Neural crest cell (in vitro differentiated cells): ENCODE measurements around the gene SUSD5. TPM values are rescaled to one million over a fixed set of nuclear protein-coding genes. Genes with fewer than 3 reads are reported as not detected.

Source experiments
- DNase-seq: peaks from one replicate; pipeline ENCODE4 v3.0.0; 2021; ENCODE audit warnings: low read depth, mixed read lengths, low spot score
- H3K27ac Mint-ChIP-seq: one replicate; pipeline ENCODE4 v1.8.0; 2021; ENCODE audit warnings: mild to moderate bottlenecking, mixed read lengths; ENCODE audit not compliant: unreplicated experiment
- H3K27me3 Mint-ChIP-seq: 2 replicates; pipeline ENCODE4 v1.8.0; 2021; ENCODE audit warnings: low read depth, mild to moderate bottlenecking, mixed read lengths
- H3K36me3 Mint-ChIP-seq: 2 replicates; pipeline ENCODE4 v1.8.0; 2021; ENCODE audit warnings: low read depth, mild to moderate bottlenecking, mixed read lengths
- H3K4me1 Mint-ChIP-seq: 2 replicates; pipeline ENCODE4 v1.8.0; 2021; ENCODE audit warnings: mixed read lengths
- H3K4me3 Mint-ChIP-seq: one replicate; pipeline ENCODE4 v1.8.0; 2021; ENCODE audit warnings: mild to moderate bottlenecking, mixed read lengths
- H3K9me3 Mint-ChIP-seq: 2 replicates; pipeline ENCODE4 v1.8.0; 2021; ENCODE audit warnings: mixed read lengths
- total RNA-seq: library from RNA; stranded (reverse); gene quantifications from 2 replicates; pipeline ENCODE4 v1.2.1, GENCODE V29; 2021
- TF ChIP-seq, protein P1 (sequence below): fragments of 200-600 bp; sonication (generic); conservative IDR thresholded peaks from 2 replicates; pipeline ENCODE4 v1.5.0; 2021; ENCODE audit warnings: antibody characterized with exemption, mild to moderate bottlenecking

Gene SUSD5
- total RNA-seq, 1 donor from 2014 or later: 2.1 TPM

DNA sequence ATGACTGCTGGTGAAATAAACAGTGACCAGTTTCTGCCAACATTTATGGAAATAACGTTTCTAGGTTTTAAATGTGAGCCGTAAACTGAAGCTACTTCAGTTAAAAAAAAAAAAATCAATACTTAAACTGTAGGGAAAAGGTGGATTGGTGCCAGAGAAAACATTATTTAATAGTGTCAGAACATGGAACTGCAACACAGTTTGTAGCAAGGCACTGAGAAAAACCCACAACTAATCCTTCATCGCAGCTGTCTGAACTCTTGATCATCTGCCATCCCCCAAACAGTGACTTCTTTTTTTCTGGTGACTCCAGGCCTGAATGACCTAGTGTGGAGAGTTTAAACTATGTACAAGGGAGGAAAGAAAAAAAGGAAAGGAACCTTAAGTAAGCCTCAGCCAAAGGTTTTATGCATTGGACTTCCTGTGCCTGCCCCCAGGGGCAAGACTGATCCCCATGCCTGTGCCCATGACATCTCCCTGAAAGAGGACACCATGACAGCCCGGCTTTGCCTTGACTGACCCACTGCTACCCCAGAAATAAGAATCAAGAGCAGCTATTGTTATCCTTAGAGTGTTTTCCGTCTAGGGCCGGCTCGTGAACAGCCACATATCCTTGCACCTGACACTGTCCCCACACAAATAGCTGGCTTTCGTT is 71.7 kb downstream of the SUSD5 start:
- no peak overlapping the region for H3K4me3 Mint-ChIP-seq
- H3K27me3 Mint-ChIP-seq: no peaks in the 10 kb centered on the region
- peaks cover 33% of the 10 kb centered on the region for H3K36me3 Mint-ChIP-seq
- TF ChIP-seq, protein P1, sequence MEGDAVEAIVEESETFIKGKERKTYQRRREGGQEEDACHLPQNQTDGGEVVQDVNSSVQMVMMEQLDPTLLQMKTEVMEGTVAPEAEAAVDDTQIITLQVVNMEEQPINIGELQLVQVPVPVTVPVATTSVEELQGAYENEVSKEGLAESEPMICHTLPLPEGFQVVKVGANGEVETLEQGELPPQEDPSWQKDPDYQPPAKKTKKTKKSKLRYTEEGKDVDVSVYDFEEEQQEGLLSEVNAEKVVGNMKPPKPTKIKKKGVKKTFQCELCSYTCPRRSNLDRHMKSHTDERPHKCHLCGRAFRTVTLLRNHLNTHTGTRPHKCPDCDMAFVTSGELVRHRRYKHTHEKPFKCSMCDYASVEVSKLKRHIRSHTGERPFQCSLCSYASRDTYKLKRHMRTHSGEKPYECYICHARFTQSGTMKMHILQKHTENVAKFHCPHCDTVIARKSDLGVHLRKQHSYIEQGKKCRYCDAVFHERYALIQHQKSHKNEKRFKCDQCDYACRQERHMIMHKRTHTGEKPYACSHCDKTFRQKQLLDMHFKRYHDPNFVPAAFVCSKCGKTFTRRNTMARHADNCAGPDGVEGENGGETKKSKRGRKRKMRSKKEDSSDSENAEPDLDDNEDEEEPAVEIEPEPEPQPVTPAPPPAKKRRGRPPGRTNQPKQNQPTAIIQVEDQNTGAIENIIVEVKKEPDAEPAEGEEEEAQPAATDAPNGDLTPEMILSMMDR: no peak
- peaks cover 14% of the 10 kb centered on the region for H3K4me1 Mint-ChIP-seq
- H3K27ac Mint-ChIP-seq: no peak overlapping the region
- no peak for DNase-seq
- no peaks in the 10 kb centered on the region for H3K9me3 Mint-ChIP-seq

- H3K4me1 Mint-ChIP-seq: peaks cover 14% of the 10 kb centered on the region
- no peaks in the 10 kb centered on the region for H3K27me3 Mint-ChIP-seq
- H3K36me3 Mint-ChIP-seq: peaks cover 40% of the 10 kb centered on the region
- no peak overlapping the region for H3K27ac Mint-ChIP-seq
- DNase-seq: no peak
- TF ChIP-seq, protein P1: no peak
- H3K4me3 Mint-ChIP-seq: no peak overlapping the region
- H3K9me3 Mint-ChIP-seq: no peaks in the 10 kb centered on the region
Measured at GRCh38 chr3:33145901-33146580, 72.6 kb downstream of the SUSD5 start.

DNA sequence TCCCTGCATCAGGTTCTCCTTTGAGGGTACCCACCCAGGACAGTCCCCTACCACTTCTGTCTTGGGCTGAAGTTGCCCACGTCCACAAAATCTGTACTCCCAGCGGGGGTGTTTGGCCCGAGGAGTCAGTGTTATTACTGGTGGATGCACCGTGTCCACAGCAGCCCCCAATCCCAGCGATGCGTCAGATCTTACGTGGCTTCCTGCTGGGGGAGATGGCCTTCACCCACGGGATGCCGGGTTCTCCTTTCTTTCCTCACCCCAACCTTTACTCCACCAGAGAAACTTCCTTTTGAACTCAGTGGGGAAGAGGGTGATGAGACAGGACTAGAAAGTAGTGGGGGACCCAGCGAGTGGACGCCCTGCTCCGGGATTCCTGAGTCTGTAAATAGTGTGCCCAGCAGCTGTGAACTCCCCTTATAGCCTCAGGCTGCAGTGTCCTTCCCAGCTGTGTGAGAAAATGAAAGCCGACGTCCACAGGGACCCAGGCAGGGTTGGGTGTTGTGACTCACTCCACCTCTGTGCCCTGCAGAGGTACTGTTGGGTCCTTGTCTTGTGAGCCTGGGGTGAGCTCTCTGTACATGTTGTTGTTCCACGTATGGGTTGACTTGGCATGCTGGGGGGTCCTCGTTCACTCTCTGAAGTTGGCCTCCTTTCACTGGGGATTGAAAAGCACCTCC is 73.2 kb downstream of the SUSD5 start:
- TF ChIP-seq, protein P1: no peak
- H3K4me3 Mint-ChIP-seq: no peak overlapping the region
- H3K9me3 Mint-ChIP-seq: no peaks in the 10 kb centered on the region
- no peak for DNase-seq
- H3K36me3 Mint-ChIP-seq: peaks cover 40% of the 10 kb centered on the region
- peaks cover 20% of the 10 kb centered on the region for H3K4me1 Mint-ChIP-seq
- H3K27ac Mint-ChIP-seq: no peak overlapping the region
- no peaks in the 10 kb centered on the region for H3K27me3 Mint-ChIP-seq

GRCh38 chr3:33144433-33144832 is 74.2 kb downstream of the SUSD5 start:
- no peaks in the 10 kb centered on the region for H3K27me3 Mint-ChIP-seq

GRCh38 chr3:33141006-33141405 is 77.6 kb downstream of the SUSD5 start:
- H3K27ac Mint-ChIP-seq: no peak overlapping the region
- DNase-seq: no peak
- H3K27me3 Mint-ChIP-seq: no peaks in the 10 kb centered on the region
- no peak overlapping the region for H3K4me3 Mint-ChIP-seq
- H3K9me3 Mint-ChIP-seq: no peaks in the 10 kb centered on the region
- H3K36me3 Mint-ChIP-seq: peaks cover 40% of the 10 kb centered on the region
- TF ChIP-seq, protein P1: no peak
- H3K4me1 Mint-ChIP-seq: peaks cover 11% of the 10 kb centered on the region

More at GRCh38 chr3:33144433-33144832, 74.2 kb downstream of the SUSD5 start:
- Mint-ChIP-seq H3K4me3 (no peak overlapping the region), H3K4me1 (peaks cover 20% of the 10 kb centered on the region), H3K9me3 (no peaks in the 10 kb centered on the region), H3K36me3 (peaks cover 40% of the 10 kb centered on the region), H3K27ac (no peak overlapping the region)
- DNase-seq: no peak
- TF ChIP-seq, protein P1: peak; percentile 33
